ENCODE data around the gene MAPK13.

GRCh38 chr6:36154286-36154685 is 24.0 kb downstream of the MAPK13 start:
- TF ChIP-seq CSDC2 (CRISPR knock-in tag; IDR thresholded peaks at IDR 0.05) (no peak), RARB (CRISPR knock-in tag; IDR thresholded peaks at IDR 0.05) (no peak), SNAI2 (CRISPR knock-in tag; IDR thresholded peaks at IDR 0.05) (no peak), ZFP3 (CRISPR knock-in tag; IDR thresholded peaks at IDR 0.05) (no peak), CREB5 (CRISPR knock-in tag; IDR thresholded peaks at IDR 0.05; ENCODE audit: low read depth) (no peak), ISL1 (CRISPR knock-in tag; IDR thresholded peaks at IDR 0.05) (no peak), ZNF565 (CRISPR knock-in tag; conservative IDR thresholded peaks at IDR 0.05; ENCODE audit: low read depth) (no peak), ARNTL (CRISPR knock-in tag; IDR thresholded peaks at IDR 0.05; ENCODE audit: borderline replicate concordance, low read depth) (no peak), PPARA (CRISPR knock-in tag; IDR thresholded peaks at IDR 0.05; ENCODE audit: borderline replicate concordance) (no peak), GLIS3 (CRISPR knock-in tag; IDR thresholded peaks at IDR 0.05) (no peak)
- TF ChIP-seq, protein P1, sequence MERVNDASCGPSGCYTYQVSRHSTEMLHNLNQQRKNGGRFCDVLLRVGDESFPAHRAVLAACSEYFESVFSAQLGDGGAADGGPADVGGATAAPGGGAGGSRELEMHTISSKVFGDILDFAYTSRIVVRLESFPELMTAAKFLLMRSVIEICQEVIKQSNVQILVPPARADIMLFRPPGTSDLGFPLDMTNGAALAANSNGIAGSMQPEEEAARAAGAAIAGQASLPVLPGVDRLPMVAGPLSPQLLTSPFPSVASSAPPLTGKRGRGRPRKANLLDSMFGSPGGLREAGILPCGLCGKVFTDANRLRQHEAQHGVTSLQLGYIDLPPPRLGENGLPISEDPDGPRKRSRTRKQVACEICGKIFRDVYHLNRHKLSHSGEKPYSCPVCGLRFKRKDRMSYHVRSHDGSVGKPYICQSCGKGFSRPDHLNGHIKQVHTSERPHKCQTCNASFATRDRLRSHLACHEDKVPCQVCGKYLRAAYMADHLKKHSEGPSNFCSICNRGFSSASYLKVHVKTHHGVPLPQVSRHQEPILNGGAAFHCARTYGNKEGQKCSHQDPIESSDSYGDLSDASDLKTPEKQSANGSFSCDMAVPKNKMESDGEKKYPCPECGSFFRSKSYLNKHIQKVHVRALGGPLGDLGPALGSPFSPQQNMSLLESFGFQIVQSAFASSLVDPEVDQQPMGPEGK (CRISPR knock-in tag; IDR thresholded peaks at IDR 0.05; ENCODE audit: borderline replicate concordance) = no peak
- TF ChIP-seq, protein P2, sequence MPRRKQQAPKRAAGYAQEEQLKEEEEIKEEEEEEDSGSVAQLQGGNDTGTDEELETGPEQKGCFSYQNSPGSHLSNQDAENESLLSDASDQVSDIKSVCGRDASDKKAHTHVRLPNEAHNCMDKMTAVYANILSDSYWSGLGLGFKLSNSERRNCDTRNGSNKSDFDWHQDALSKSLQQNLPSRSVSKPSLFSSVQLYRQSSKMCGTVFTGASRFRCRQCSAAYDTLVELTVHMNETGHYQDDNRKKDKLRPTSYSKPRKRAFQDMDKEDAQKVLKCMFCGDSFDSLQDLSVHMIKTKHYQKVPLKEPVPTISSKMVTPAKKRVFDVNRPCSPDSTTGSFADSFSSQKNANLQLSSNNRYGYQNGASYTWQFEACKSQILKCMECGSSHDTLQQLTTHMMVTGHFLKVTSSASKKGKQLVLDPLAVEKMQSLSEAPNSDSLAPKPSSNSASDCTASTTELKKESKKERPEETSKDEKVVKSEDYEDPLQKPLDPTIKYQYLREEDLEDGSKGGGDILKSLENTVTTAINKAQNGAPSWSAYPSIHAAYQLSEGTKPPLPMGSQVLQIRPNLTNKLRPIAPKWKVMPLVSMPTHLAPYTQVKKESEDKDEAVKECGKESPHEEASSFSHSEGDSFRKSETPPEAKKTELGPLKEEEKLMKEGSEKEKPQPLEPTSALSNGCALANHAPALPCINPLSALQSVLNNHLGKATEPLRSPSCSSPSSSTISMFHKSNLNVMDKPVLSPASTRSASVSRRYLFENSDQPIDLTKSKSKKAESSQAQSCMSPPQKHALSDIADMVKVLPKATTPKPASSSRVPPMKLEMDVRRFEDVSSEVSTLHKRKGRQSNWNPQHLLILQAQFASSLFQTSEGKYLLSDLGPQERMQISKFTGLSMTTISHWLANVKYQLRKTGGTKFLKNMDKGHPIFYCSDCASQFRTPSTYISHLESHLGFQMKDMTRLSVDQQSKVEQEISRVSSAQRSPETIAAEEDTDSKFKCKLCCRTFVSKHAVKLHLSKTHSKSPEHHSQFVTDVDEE (CRISPR knock-in tag; IDR thresholded peaks at IDR 0.05) = no peak

All from SK-N-SH treated with all-trans-retinoic acid at 6 μM for 48 hours (cell line).